Activated CD8-positive, alpha-beta T cell treated with anti-CD3 and anti-CD28 coated beads for 36 hours (primary cell): ENCODE results near the gene TMEM11. TPM values are rescaled to one million over a fixed set of nuclear protein-coding genes. Genes with fewer than 3 reads are reported as not detected.

Source experiments
- ATAC-seq: fragments of 200-7000 bp; cut with Tn5 transposase; one replicate; pipeline ENCODE4 v1.10.0; 2021; ENCODE audit warnings: mild to moderate bottlenecking, moderate library complexity
- CTCF ChIA-PET: fragments of 350-600 bp; sonication (Branson Sonifier 250); formaldehyde crosslinking; loops from one replicate; lab custom pipeline; 2021; ENCODE audit warnings: antibody characterized with exemption; lab: Charles Lee
- POLR2A ChIA-PET: fragments of 350-600 bp; sonication (Branson Sonifier 250); formaldehyde crosslinking; loops from one replicate; lab custom pipeline; 2021; ENCODE audit warnings: antibody characterized with exemption; lab: Charles Lee
- DNase-seq: peaks from one replicate; pipeline ENCODE4 v3.0.0-alpha.2; 2020
- H3K27ac Mint-ChIP-seq: one replicate; pipeline ENCODE4 v1.8.0; 2021; ENCODE audit warnings: mild to moderate bottlenecking, mixed read lengths
- H3K27me3 Mint-ChIP-seq: one replicate; pipeline ENCODE4 v1.8.0; 2021; ENCODE audit warnings: mixed read lengths
- H3K36me3 Mint-ChIP-seq: one replicate; pipeline ENCODE4 v1.8.0; 2021; ENCODE audit warnings: low read depth, mixed read lengths
- H3K4me1 Mint-ChIP-seq: one replicate; pipeline ENCODE4 v1.8.0; 2021; ENCODE audit warnings: low read depth, mixed read lengths
- H3K4me3 Mint-ChIP-seq: one replicate; pipeline ENCODE4 v1.8.0; 2021; ENCODE audit warnings: mild to moderate bottlenecking, moderate library complexity, mixed read lengths
- H3K9me3 Mint-ChIP-seq: one replicate; pipeline ENCODE4 v1.8.0; 2021; ENCODE audit warnings: mixed read lengths
- CTCF ChIP-seq: fragments of 200-600 bp; IDR thresholded peaks from one replicate; pipeline ENCODE4 v1.8.0; 2022; ENCODE audit warnings: antibody characterized with exemption, mild to moderate bottlenecking
- intact Hi-C: fragments of 100-400 bp; cut with micrococcal nuclease; formaldehyde crosslinking; loops from one replicate; pipeline ENCODE4 v1.10.0; 2022
- total RNA-seq, 2 experiments: library from RNA; stranded (reverse); gene quantifications; one replicate each; pipeline ENCODE4 v1.2.3, GENCODE V29; 2021

The TMEM11 gene
- total RNA-seq, 2 experiments from 2014 or later, result 26.2 to 28.9 TPM

- intact Hi-C loops, result no loop called here
- POLR2A ChIA-PET, result interaction anchor here (1.3 kb wide), 1 partner anchor 167 kb away, joined by 4 read pairs; no protein-coding TSS in a partner anchor
- ATAC-seq (no peak), DNase-seq (no peak)
- H3K4me1 Mint-ChIP-seq, result peaks cover 54% of the 10 kb centered on the region
- H3K9me3 Mint-ChIP-seq, result no peaks in the 10 kb centered on the region
- no peak overlapping the region for H3K4me3 Mint-ChIP-seq
- CTCF ChIA-PET, result interaction anchor here (5.1 kb wide), 1 partner anchor 91 kb away, joined by 25 read pairs; no protein-coding TSS in a partner anchor
- no peak overlapping the region for H3K27ac Mint-ChIP-seq
- H3K27me3 Mint-ChIP-seq, result no peaks in the 10 kb centered on the region
- no peak for TF ChIP-seq CTCF
- peaks cover 9% of the 10 kb centered on the region for H3K36me3 Mint-ChIP-seq
Observed at GRCh38 chr17:21210411-21211076, 3.4 kb downstream of the TMEM11 start.

GRCh38 chr17:21209511-21210175, 4.3 kb downstream of the TMEM11 start:
- no peak for ATAC-seq
- Mint-ChIP-seq H3K27ac (no peak overlapping the region), H3K4me3 (no peak overlapping the region), H3K36me3 (peaks cover 9% of the 10 kb centered on the region), H3K4me1 (peaks cover 48% of the 10 kb centered on the region), H3K27me3 (no peaks in the 10 kb centered on the region), H3K9me3 (no peaks in the 10 kb centered on the region)
- no peak for TF ChIP-seq CTCF
- no peak for DNase-seq
- POLR2A ChIA-PET, result no interaction called here
- intact Hi-C loops, result no loop called here
- CTCF ChIA-PET, result interaction anchor here (0.6 kb wide), 1 partner anchor 19 kb away, joined by 3 read pairs; no protein-coding TSS in a partner anchor

GRCh38 chr17:21208352-21208751, 5.6 kb downstream of the TMEM11 start:
- Mint-ChIP-seq H3K36me3 (peaks cover 9% of the 10 kb centered on the region), H3K4me1 (peaks cover 53% of the 10 kb centered on the region), H3K9me3 (no peaks in the 10 kb centered on the region), H3K4me3 (no peak overlapping the region), H3K27me3 (no peaks in the 10 kb centered on the region), H3K27ac (no peak overlapping the region)
- intact Hi-C loops, result no loop called here
- POLR2A ChIA-PET, result no interaction called here
- CTCF ChIA-PET, result no interaction called here
- ATAC-seq (no peak), DNase-seq (no peak)
- TF ChIP-seq CTCF, result no peak

GRCh38 chr17:21204935-21205334, 9.0 kb downstream of the TMEM11 start:
- POLR2A ChIA-PET, result no interaction called here
- Mint-ChIP-seq H3K27me3 (no peaks in the 10 kb centered on the region), H3K4me1 (peaks cover 38% of the 10 kb centered on the region), H3K4me3 (no peak overlapping the region), H3K9me3 (no peaks in the 10 kb centered on the region), H3K27ac (no peak overlapping the region), H3K36me3 (no peaks in the 10 kb centered on the region)
- ATAC-seq (no peak), DNase-seq (no peak)
- intact Hi-C loops, result no loop called here
- CTCF ChIA-PET, result no interaction called here
- no peak for TF ChIP-seq CTCF

- no peak for TF ChIP-seq CTCF
- Mint-ChIP-seq H3K4me3 (no peak overlapping the region), H3K36me3 (peaks cover 8% of the 10 kb centered on the region), H3K4me1 (peaks cover 32% of the 10 kb centered on the region), H3K27me3 (no peaks in the 10 kb centered on the region), H3K27ac (no peak overlapping the region), H3K9me3 (no peaks in the 10 kb centered on the region)
- ChIA-PET POLR2A (interaction anchor here (2.4 kb wide), 1 partner anchor 9 kb away, joined by 8 read pairs; no protein-coding TSS in a partner anchor), CTCF (no interaction called here)
- DNase-seq (no peak), ATAC-seq (no peak)
- intact Hi-C loops, result no loop called here
Observed at GRCh38 chr17:21202512-21202911, 11.4 kb downstream of the TMEM11 start.
